Smooth muscle cell (in vitro differentiated cells): ENCODE data around the gene HTR2B. TPM values are rescaled to one million over a fixed set of nuclear protein-coding genes. Genes with fewer than 3 reads are reported as not detected.

ENCODE experiments used
- DNase-seq: peaks from one replicate; lab custom pipeline; 2025; ENCODE audit not compliant: unreplicated experiment; lab: John Stamatoyannopoulos, UW
- H2AFZ ChIP-seq: fragments of 200-600 bp; sonication (generic); 2 replicates; pipeline ENCODE4 v1.6.0; 2016; ENCODE audit warnings: antibody characterized with exemption, low read depth, mild to moderate bottlenecking
- H3F3A ChIP-seq: fragments of 200-600 bp; sonication (generic); 2 replicates; pipeline ENCODE4 v1.6.0; 2017; ENCODE audit warnings: antibody characterized with exemption, low read depth
- H3K27ac ChIP-seq: fragments of 200-600 bp; sonication (generic); 2 replicates; pipeline ENCODE4 v1.5.1; 2016; ENCODE audit warnings: low read depth, mild to moderate bottlenecking
- H3K27me3 ChIP-seq: fragments of 200-600 bp; sonication (generic); 2 replicates; pipeline ENCODE4 v1.6.1; 2016; ENCODE audit warnings: low read depth, mild to moderate bottlenecking
- H3K36me3 ChIP-seq: fragments of 200-600 bp; sonication (generic); 2 replicates; pipeline ENCODE4 v1.5.1; 2016; ENCODE audit warnings: low read depth
- H3K4me1 ChIP-seq: fragments of 200-600 bp; sonication (generic); 2 replicates; pipeline ENCODE4 v1.5.1; 2016; ENCODE audit warnings: low read depth
- H3K4me2 ChIP-seq: fragments of 200-600 bp; sonication (generic); 2 replicates; pipeline ENCODE4 v1.6.0; 2016; ENCODE audit warnings: mild to moderate bottlenecking
- H3K4me3 ChIP-seq: fragments of 200-600 bp; sonication (generic); 2 replicates; pipeline ENCODE4 v1.5.1; 2016; ENCODE audit warnings: mild to moderate bottlenecking
- H3K79me2 ChIP-seq: fragments of 200-600 bp; sonication (generic); 2 replicates; pipeline ENCODE4 v1.6.0; 2016; ENCODE audit warnings: low read depth, mild to moderate bottlenecking
- H3K9ac ChIP-seq: fragments of 200-600 bp; sonication (generic); 2 replicates; pipeline ENCODE4 v1.6.0; 2016; ENCODE audit warnings: low read depth
- H3K9me3 ChIP-seq: fragments of 200-600 bp; sonication (generic); replicated peaks from 2 replicates; pipeline ENCODE4 v1.5.1; 2016; ENCODE audit warnings: low read depth
- H4K20me1 ChIP-seq: fragments of 200-600 bp; sonication (generic); 2 replicates; pipeline ENCODE4 v1.6.0; 2016; ENCODE audit warnings: low read depth
- WGBS: methylation state at CpG from one replicate; pipeline ENCODE4 v1.1.7; 2016; ENCODE audit warnings: low lambda C conversion rate; 5-methylcytosine and 5-hydroxymethylcytosine counted together
- polyA plus RNA-seq: library from polyadenylated mRNA; unstranded; fragments of >200 nt; fragmentation: Nextera tagmentation; extraction: Ambion mirVana; gene quantifications from 2 replicates; pipeline ENCODE4 v1.2.1, GENCODE V29; 2016
- total RNA-seq: library from RNA; depleted of rRNA; stranded (reverse); fragments of >200 nt; gene quantifications from 2 replicates; pipeline ENCODE4 v1.2.3, GENCODE V29; 2014
- TF ChIP-seq, protein P1 (sequence below): fragments of 200-600 bp; sonication (generic); IDR thresholded peaks from 2 replicates; pipeline ENCODE4 v1.5.1; 2017; ENCODE audit warnings: borderline replicate concordance, mild to moderate bottlenecking, antibody characterized with exemption; ENCODE audit not compliant: insufficient read depth, poor library complexity, severe bottlenecking

HTR2B gene
- total and polyA plus RNA-seq, 2 experiments from 2014 or later: 0.07 TPM; not detected in 1

- WGBS: 96% methylated on average over 1 of the region's 1 CpG
- Histone ChIP-seq H3K36me3 (no peaks in the 10 kb centered on the region), H4K20me1 (peaks cover 34% of the 10 kb centered on the region), H3K27ac (no peak overlapping the region), H3K79me2 (peaks cover 36% of the 10 kb centered on the region), H3K9ac (no peak overlapping the region), H3K4me3 (no peak overlapping the region), H2AFZ (no peak overlapping the region), H3F3A (peaks cover 8% of the 10 kb centered on the region), H3K4me2 (no peak overlapping the region), H3K27me3 (no peaks in the 10 kb centered on the region), H3K4me1 (peaks cover 15% of the 10 kb centered on the region), H3K9me3 (no peaks in the 10 kb centered on the region)
- TF ChIP-seq, protein P1, sequence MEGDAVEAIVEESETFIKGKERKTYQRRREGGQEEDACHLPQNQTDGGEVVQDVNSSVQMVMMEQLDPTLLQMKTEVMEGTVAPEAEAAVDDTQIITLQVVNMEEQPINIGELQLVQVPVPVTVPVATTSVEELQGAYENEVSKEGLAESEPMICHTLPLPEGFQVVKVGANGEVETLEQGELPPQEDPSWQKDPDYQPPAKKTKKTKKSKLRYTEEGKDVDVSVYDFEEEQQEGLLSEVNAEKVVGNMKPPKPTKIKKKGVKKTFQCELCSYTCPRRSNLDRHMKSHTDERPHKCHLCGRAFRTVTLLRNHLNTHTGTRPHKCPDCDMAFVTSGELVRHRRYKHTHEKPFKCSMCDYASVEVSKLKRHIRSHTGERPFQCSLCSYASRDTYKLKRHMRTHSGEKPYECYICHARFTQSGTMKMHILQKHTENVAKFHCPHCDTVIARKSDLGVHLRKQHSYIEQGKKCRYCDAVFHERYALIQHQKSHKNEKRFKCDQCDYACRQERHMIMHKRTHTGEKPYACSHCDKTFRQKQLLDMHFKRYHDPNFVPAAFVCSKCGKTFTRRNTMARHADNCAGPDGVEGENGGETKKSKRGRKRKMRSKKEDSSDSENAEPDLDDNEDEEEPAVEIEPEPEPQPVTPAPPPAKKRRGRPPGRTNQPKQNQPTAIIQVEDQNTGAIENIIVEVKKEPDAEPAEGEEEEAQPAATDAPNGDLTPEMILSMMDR: no peak
- DNase-seq: no peak
Measured at GRCh38 chr2:231129216-231129615, 4.4 kb upstream of the HTR2B start.

- TF ChIP-seq, protein P1: no peak
- Histone ChIP-seq H3K27ac (no peak overlapping the region), H3K9ac (no peak overlapping the region), H3K4me2 (no peak overlapping the region), H3K36me3 (no peaks in the 10 kb centered on the region), H3K79me2 (peaks cover 34% of the 10 kb centered on the region), H3K9me3 (no peaks in the 10 kb centered on the region), H3K4me3 (no peak overlapping the region), H3K4me1 (peaks cover 21% of the 10 kb centered on the region), H3K27me3 (no peaks in the 10 kb centered on the region), H3F3A (peaks cover 14% of the 10 kb centered on the region), H4K20me1 (peaks cover 33% of the 10 kb centered on the region), H2AFZ (no peak overlapping the region)
- DNase-seq: no peak
Measured at GRCh38 chr2:231128541-231128940, 3.7 kb upstream of the HTR2B start.

DNA sequence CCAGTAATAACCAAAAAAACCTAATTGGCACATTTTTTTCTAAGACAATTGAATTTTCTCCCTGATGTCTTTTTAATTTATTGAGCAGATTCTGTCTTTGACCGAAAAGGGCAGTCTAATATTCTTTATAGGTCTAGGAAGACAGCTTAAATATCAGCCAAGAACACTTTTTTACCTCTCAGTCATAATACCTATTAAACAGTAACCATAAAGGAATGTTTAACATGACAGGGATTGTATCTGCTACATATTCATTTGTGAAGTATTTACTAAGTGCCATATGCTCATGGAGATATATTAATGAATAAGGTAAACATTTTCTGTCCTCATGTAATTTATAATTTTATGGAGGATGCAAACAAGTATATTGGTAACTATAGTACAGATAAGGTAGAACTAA lies 3.1 kb upstream of the HTR2B start:
- no peak for DNase-seq
- Histone ChIP-seq H3K4me3 (no peak overlapping the region), H3K4me1 (peaks cover 27% of the 10 kb centered on the region), H3K4me2 (no peak overlapping the region), H3K36me3 (no peaks in the 10 kb centered on the region), H3K9me3 (no peaks in the 10 kb centered on the region), H3K27me3 (no peaks in the 10 kb centered on the region), H3K9ac (no peak overlapping the region), H4K20me1 (peaks cover 31% of the 10 kb centered on the region), H2AFZ (no peak overlapping the region), H3F3A (peaks cover 15% of the 10 kb centered on the region), H3K79me2 (peaks cover 34% of the 10 kb centered on the region), H3K27ac (no peak overlapping the region)
- TF ChIP-seq, protein P1: no peak
- WGBS: 93% methylated on average over 1 of the region's 1 CpG

GRCh38 chr2:231127480-231127879 lies 2.6 kb upstream of the HTR2B start:
- no peak for DNase-seq
- Histone ChIP-seq H3K27me3 (no peaks in the 10 kb centered on the region), H3K36me3 (no peaks in the 10 kb centered on the region), H3K9ac (no peak overlapping the region), H2AFZ (no peak overlapping the region), H3F3A (peaks cover 15% of the 10 kb centered on the region), H3K4me2 (no peak overlapping the region), H3K27ac (no peak overlapping the region), H3K4me3 (no peak overlapping the region), H3K4me1 (peaks cover 31% of the 10 kb centered on the region), H4K20me1 (peaks cover 29% of the 10 kb centered on the region), H3K79me2 (peaks cover 30% of the 10 kb centered on the region), H3K9me3 (no peaks in the 10 kb centered on the region)
- 96% methylated on average over 9 of the region's 9 CpGs for WGBS
- TF ChIP-seq, protein P1: no peak
